Endothelial cell (in vitro differentiated cells): Measurements from ENCODE around the gene FBXL14. TPM values are rescaled to one million over a fixed set of nuclear protein-coding genes. Genes with fewer than 3 reads are reported as not detected.

Experiments
- DNase-seq: peaks from one replicate; pipeline ENCODE4 v3.0.0; 2021; ENCODE audit warnings: low spot score
- H3K27ac Mint-ChIP-seq: one replicate; pipeline ENCODE4 v1.8.0; 2021; ENCODE audit warnings: mixed read lengths, inconsistent platforms; ENCODE audit not compliant: unreplicated experiment
- H3K27me3 Mint-ChIP-seq: one replicate; pipeline ENCODE4 v1.8.0; 2021; ENCODE audit warnings: mild to moderate bottlenecking, moderate library complexity, mixed read lengths, inconsistent platforms; ENCODE audit not compliant: unreplicated experiment
- H3K36me3 Mint-ChIP-seq: one replicate; pipeline ENCODE4 v1.8.0; 2021; ENCODE audit warnings: mild to moderate bottlenecking, low read depth, mixed read lengths, inconsistent platforms; ENCODE audit not compliant: unreplicated experiment
- H3K4me1 Mint-ChIP-seq: one replicate; pipeline ENCODE4 v1.8.0; 2021; ENCODE audit warnings: mild to moderate bottlenecking, mixed read lengths, inconsistent platforms; ENCODE audit not compliant: unreplicated experiment
- H3K4me3 Mint-ChIP-seq: one replicate; pipeline ENCODE4 v1.8.0; 2021; ENCODE audit warnings: mild to moderate bottlenecking, mixed read lengths, inconsistent platforms; ENCODE audit not compliant: unreplicated experiment
- H3K9me3 Mint-ChIP-seq: one replicate; pipeline ENCODE4 v1.8.0; 2021; ENCODE audit warnings: mixed read lengths, inconsistent platforms; ENCODE audit not compliant: unreplicated experiment
- total RNA-seq: library from RNA; stranded (reverse); fragmentation: NEBNext Ultra II Directional; extraction: Animal tissue kit (Norgen Biotek cat#: 25700); gene quantifications from one replicate; pipeline ENCODE4 v1.2.1, GENCODE V29; 2021; ENCODE audit not compliant: unreplicated experiment
- TF ChIP-seq, protein P1 (sequence below): fragments of 200-600 bp; sonication (generic); IDR thresholded peaks from one replicate; pipeline ENCODE4 v1.5.0; 2021; ENCODE audit warnings: antibody characterized with exemption; ENCODE audit not compliant: unreplicated experiment

The FBXL14 gene
- total RNA-seq, 1 donor from 2014 or later: 14.7 TPM

DNA sequence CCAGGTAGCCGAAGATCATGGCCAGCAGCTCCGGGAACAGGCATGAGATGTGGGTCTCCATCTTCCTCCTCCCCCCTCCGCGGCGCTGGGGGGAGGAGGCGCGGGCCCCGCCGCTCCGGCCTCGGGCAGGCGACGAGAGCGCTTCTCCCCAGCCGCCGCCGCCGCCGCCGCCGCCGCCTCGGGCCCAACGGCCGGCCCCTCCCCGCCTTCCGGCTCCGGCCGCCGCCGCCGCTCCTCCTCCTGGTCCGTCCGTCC is 448 bp downstream of the FBXL14 start:
- Mint-ChIP-seq H3K27ac (no peak overlapping the region), H3K4me3 (no peak overlapping the region), H3K27me3 (peaks cover 18% of the 10 kb centered on the region), H3K4me1 (peaks cover 46% of the 10 kb centered on the region), H3K36me3 (peaks cover 12% of the 10 kb centered on the region), H3K9me3 (no peaks in the 10 kb centered on the region)
- TF ChIP-seq, protein P1, sequence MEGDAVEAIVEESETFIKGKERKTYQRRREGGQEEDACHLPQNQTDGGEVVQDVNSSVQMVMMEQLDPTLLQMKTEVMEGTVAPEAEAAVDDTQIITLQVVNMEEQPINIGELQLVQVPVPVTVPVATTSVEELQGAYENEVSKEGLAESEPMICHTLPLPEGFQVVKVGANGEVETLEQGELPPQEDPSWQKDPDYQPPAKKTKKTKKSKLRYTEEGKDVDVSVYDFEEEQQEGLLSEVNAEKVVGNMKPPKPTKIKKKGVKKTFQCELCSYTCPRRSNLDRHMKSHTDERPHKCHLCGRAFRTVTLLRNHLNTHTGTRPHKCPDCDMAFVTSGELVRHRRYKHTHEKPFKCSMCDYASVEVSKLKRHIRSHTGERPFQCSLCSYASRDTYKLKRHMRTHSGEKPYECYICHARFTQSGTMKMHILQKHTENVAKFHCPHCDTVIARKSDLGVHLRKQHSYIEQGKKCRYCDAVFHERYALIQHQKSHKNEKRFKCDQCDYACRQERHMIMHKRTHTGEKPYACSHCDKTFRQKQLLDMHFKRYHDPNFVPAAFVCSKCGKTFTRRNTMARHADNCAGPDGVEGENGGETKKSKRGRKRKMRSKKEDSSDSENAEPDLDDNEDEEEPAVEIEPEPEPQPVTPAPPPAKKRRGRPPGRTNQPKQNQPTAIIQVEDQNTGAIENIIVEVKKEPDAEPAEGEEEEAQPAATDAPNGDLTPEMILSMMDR: no peak
- no peak for DNase-seq

DNA sequence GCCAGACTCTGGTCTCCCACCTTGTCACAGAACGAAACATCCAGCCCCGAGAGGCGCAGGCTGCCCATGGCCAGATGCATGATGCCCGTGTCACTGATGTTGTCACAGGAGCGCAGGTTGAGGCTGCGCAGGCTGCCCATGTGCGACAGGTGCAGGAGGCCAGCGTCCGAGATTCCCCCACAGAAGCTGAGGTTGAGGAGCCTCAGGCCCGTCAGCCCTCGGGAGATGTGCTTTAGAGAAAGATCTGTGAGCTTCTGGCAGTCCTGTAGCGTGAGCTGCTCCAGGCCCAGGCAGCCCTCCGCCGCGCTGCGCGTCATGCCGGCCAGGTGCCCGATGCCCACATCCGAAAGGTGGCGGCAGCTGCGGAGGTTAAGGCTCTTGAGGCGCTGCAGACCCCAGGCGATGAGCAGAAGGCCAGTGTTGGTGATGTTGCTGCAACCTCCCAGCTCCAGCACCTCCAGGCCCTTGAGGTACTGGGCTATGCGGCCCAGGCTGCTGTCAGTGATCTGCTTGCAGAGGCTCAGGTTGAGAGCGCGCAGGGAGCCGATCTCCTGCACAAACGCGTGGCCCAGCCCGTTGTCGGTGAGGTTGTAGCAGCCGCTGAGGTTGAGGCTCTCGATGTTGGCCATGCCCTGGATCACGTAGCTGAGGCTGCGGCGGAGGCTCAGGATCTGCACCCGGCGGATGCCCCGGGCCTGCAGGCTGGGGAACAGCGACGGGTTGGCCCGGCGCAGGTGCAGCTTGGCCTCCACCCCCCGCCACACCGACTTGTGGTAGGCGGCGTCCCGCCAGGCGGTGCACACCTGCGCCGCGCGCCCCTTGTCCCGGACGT is 991 bp downstream of the FBXL14 start:
- peaks cover 52% of the 10 kb centered on the region for H3K4me1 Mint-ChIP-seq
- peaks cover 18% of the 10 kb centered on the region for H3K27me3 Mint-ChIP-seq
- peak overlapping the region; percentile 85 for H3K27ac Mint-ChIP-seq
- peaks cover 12% of the 10 kb centered on the region for H3K36me3 Mint-ChIP-seq
- H3K4me3 Mint-ChIP-seq: peak overlapping the region; percentile 94
- no peaks in the 10 kb centered on the region for H3K9me3 Mint-ChIP-seq
- DNase-seq: peak; percentile 28
- TF ChIP-seq, protein P1: no peak

DNA sequence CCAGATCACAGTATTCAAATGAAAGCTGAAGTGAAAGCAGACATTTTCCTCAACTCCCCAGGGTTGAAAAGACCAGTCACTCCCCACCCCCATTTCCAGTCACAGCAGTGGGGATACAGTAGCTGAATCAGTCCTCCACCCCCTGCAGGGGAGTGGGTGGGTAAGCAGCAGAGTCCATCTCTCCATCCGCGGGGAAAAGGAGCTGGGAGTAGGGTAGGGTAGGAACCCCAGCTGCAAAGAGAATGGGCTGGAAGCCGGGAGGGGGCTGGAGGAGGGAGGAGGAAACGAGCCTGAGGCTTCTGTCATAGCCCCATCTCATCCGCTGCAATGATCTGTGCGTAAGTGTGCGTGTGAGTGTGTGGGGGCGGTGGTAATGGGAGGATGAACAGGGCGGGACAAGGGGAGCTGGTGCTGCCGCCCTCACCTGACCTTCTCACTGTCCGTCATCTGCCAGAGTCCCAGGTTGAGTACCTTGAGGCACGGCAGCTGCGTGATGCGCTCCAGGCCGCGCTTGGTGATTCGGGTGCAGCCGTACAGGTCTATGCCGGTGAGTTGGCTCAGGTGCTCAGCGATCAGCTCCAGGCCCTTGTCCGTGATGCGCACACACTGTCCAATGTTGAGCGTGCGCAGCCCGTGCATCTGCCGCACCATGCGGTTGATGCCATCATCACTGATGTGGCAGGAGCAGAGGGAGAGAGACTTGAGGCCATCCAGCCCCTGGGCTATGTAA is 1.8 kb downstream of the FBXL14 start:
- DNase-seq: peak; percentile 47
- peak overlapping the region; percentile 94 for H3K4me3 Mint-ChIP-seq
- no peaks in the 10 kb centered on the region for H3K9me3 Mint-ChIP-seq
- H3K27me3 Mint-ChIP-seq: peaks cover 18% of the 10 kb centered on the region
- H3K27ac Mint-ChIP-seq: peak overlapping the region; percentile 85
- TF ChIP-seq, protein P1: no peak
- H3K36me3 Mint-ChIP-seq: peaks cover 12% of the 10 kb centered on the region
- peaks cover 58% of the 10 kb centered on the region for H3K4me1 Mint-ChIP-seq

DNA sequence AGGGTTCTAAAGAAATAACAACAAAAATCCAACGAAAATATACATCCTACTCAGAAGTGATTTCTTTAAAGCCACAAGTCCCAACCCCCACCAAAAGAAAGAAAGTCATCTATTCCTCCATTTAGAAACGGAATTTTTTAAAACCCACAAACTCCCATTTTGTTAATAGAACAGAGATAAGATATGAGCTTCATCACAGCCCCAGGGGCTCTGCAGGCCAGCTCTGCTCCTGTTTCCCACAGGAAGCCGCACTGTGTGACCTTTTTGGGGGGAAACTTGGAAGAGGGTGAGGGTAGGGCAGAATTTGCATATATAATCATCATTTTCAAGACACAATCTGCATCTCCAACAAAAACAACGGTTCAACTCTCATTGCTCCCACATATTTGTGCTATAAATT is 2.8 kb downstream of the FBXL14 start:
- Mint-ChIP-seq H3K4me1 (peaks cover 58% of the 10 kb centered on the region), H3K27ac (peak overlapping the region; percentile 77), H3K9me3 (no peaks in the 10 kb centered on the region), H3K27me3 (peaks cover 18% of the 10 kb centered on the region), H3K4me3 (peak overlapping the region; percentile 94), H3K36me3 (peaks cover 12% of the 10 kb centered on the region)
- TF ChIP-seq, protein P1: no peak
- DNase-seq: no peak

DNA sequence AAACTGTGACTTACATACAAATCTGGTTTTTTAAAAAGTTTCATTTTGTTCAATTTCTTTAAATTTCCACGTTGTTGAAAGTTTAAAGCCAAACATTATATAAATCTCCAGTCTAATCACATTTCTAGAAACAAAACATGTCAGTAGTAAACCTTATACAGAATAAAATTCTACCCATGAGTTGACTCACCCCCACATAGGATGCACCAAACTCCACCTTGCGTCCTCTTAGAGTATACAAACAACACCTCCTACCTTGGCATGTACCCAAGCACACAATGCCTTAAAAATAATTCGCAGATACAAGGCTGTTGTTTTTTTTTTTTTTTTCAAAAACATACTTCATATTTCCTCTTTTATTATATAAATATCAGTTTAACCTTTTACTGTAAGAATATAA is 3.3 kb downstream of the FBXL14 start:
- Mint-ChIP-seq H3K4me1 (peaks cover 58% of the 10 kb centered on the region), H3K9me3 (no peaks in the 10 kb centered on the region), H3K4me3 (peak overlapping the region; percentile 85), H3K27ac (peak overlapping the region; percentile 57), H3K36me3 (peaks cover 12% of the 10 kb centered on the region), H3K27me3 (peaks cover 18% of the 10 kb centered on the region)
- TF ChIP-seq, protein P1: no peak
- DNase-seq: no peak
